ENCODE data around the gene MPZ.
"Not testable (repeated sequence)": the region's sequence is repeated elsewhere in the genome, so short reads cannot be mapped to it uniquely, and the experiment has no call there.

The MPZ gene

GRCh38 chr1:161255302-161255701 lies 54.5 kb downstream of the MPZ start:
- DNase-seq (ENCODE audit: extremely low read depth, insufficient read length); H3K4me3 ChIP-seq (replicated peaks; ENCODE audit: low read depth, low read length); H3K27me3 ChIP-seq (replicated peaks; ENCODE audit: control insufficient read depth, insufficient read depth, low read length); H3K36me3 ChIP-seq (ENCODE audit: control insufficient read depth, insufficient read depth, low read length): not testable (repeated sequence)
